NCI-H1092 treated with DMSO at 0.1 percent for 48 hours (cell line): ENCODE measurements around the gene MIEN1.
"Not testable (repeated sequence)": the region's sequence is repeated elsewhere in the genome, so short reads cannot be mapped to it uniquely, and the experiment has no call there.

Experiments used
- DNase-seq: peaks from one replicate; lab custom pipeline; 2025; lab: John Stamatoyannopoulos, UW

The MIEN1 gene

DNA sequence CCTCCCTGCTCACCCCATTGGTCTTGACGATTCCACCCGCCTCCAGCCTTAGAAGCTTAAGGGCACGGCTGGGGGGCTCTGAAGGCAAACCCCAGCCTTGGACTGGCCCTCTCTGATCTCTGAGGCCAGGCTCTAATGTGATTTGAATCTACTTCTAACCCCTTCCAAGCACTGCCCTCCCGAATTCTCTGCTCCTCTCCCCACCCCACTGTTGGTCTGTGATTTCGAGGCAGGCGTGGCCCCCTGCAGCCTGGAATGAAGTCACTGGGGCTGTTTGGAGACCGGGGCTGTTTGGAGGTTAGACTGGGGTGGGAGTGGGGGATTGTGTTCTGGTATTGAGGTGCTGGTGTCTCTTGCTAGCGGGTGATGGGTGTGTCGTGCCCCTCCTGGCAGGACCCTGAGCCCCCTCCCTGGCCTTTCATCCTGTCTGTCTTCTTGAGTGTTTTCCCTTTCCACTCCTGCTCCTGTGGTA is 9.6 kb upstream of the MIEN1 start:
- no peak for DNase-seq

GRCh38 chr17:39738983-39739884 is 8.9 kb upstream of the MIEN1 start:
- DNase-seq, result peak; percentile 1

DNA sequence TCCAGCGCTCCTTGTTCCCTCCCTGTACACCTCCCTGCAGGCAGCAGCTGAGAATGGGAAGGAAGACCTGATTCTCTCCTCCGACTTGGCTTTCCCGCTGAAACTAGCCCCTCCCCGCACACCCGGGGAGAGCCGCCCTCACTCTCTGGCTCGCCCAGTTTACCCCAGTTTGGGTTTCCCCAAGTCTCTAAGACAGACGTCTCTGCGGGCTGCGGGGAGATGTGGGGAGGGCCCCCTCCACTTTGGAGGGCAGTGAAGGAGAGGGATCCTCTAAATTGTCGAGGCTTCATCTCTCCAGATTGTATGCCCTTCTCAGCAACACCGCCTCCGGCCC is 8.2 kb upstream of the MIEN1 start:
- peak; percentile 7 for DNase-seq

GRCh38 chr17:39737760-39738567 is 7.6 kb upstream of the MIEN1 start, which contains the start of gene GRB7:
Gene GRB7, plus strand, starts transcription at chr17:39737938. Its CDS starts 4,364 bp downstream, at chr17:39742302.
- DNase-seq, result peak; percentile 15

- DNase-seq, result no peak
Observed at GRCh38 chr17:39737206-39737759, 7.0 kb upstream of the MIEN1 start.

DNA sequence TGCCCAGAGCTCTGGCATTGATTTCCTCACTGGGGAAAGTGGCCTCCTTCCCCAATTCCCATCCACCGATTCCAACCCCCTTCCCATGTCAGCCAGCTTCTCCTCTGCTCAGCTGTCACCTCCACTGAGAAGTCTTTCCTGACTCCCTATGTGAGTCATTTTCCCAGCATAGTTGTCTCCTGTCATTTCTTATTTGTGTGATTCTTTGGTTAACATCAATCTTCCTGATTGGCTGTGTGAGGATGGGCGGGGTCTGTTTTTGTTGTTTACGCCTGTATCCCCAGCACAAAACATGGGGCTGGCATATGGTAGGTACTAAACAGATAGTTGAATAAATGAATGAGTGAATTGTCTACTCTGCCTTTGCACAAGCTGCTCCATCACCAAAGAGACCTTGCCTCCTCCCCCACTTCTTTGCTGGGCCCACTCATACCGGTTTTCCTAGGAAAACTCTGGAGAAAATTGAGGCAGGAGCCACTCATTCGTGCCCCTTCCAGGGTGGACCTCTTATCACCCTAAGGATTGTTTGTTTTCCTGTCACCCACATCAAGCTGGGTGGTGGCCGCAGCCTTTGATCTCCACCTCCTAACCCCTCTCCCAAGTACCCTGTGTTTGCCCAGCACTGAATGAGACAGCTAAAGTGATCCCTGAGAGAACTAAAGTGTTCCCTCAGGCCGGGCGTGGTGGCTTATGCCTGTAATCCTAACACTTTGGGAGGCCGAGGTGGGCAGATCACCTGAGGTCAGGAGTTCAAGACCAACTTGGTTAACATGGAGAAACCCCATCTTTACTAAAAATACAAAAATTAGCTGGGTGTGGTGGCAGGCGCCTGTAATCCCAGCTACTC is 6.2 kb upstream of the MIEN1 start:
- no peak for DNase-seq

GRCh38 chr17:39735882-39736281 is 5.5 kb upstream of the MIEN1 start:
- DNase-seq, result no peak

DNA sequence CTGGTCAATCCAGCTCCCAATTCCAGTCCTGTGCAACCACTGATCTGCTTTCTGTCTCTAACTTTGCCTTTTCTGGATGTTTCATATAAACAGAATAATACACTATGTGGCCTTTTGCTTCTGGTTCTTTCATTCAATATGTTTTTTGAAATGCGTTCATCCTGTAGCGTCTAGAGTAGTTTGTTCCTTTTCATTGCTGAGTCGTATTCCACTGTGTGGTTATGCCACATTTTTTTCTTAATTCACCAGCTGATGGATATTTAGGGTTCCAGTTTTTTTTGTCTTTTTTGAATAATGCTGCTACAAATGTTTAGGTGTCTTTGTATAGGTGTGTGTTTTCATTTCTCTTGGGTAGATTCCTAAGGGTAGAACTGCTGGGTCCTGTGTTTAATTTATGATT is 2.3 kb upstream of the MIEN1 start:
- no peak for DNase-seq

DNA sequence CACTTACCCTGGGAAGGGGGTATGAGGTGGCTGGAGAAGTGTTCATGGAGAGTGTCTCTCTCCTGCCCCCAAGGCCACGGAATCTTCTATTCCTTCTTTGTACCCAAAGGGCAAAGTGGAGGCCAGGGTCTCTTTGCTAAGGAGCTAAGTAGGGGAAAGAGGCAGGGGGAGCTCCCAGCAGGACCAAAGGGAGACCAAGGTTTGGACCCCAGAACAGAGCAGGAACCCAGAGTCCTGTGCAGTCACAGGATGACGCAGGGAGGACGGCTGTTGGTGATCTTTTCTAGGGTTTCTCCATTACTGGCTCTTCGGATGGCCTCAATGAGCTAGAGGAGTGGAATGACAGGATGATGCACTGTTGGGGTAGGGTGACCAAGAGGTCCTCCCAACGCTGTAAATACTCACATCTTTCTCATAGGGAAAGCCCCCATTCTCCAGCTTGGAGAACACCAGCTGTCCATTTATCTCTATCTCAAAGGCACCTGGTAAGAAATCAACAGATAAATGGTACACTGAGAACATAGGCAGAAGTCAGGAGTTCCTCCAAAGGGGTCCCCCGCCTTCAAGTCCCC is 966 bp downstream of the MIEN1 start:
- DNase-seq, result no peak

DNA sequence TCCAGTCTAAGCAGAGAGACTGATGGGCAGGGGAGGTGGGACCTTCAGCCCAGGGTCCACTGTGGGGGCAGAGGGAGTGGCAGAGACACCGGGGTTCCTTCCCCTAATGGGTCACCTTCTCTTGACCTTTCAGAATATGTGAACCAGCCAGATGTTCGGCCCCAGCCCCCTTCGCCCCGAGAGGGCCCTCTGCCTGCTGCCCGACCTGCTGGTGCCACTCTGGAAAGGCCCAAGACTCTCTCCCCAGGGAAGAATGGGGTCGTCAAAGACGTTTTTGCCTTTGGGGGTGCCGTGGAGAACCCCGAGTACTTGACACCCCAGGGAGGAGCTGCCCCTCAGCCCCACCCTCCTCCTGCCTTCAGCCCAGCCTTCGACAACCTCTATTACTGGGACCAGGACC is 2.8 kb downstream of the MIEN1 start:
- DNase-seq, result no peak

DNA sequence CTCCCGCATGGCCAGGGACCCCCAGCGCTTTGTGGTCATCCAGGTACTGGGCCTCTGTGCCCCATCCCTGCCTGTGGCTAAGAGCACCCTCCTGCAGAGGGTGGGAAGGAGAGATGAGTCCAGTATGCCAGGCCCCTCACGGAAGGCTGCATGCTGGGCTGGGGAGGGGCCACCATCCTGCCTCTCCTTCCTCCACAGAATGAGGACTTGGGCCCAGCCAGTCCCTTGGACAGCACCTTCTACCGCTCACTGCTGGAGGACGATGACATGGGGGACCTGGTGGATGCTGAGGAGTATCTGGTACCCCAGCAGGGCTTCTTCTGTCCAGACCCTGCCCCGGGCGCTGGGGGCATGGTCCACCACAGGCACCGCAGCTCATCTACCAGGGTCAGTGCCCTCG is 3.7 kb downstream of the MIEN1 start:
- DNase-seq, result no peak

DNA sequence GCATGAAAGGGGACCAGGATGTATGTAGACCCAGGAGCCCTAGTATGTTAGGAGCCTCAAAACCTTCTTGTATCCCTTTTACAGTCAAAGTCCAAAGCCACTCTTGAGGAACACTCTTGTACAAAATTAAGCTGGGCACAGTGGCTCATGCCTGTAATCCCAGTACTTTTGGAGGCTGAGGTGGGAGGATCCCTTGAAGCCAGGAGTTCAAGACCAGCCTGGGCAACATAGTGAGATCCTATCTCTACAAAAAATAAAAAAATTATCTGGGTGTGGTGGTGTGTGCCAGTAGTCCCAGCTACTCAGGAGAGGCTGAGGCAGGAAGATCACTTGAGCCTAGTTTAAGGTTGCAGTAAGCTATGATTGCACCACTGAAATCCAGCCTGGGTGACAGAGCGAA is 4.4 kb downstream of the MIEN1 start:
- DNase-seq, result not testable (repeated sequence)

- no peak for DNase-seq
Observed at GRCh38 chr17:39724731-39725130, 5.6 kb downstream of the MIEN1 start.

DNA sequence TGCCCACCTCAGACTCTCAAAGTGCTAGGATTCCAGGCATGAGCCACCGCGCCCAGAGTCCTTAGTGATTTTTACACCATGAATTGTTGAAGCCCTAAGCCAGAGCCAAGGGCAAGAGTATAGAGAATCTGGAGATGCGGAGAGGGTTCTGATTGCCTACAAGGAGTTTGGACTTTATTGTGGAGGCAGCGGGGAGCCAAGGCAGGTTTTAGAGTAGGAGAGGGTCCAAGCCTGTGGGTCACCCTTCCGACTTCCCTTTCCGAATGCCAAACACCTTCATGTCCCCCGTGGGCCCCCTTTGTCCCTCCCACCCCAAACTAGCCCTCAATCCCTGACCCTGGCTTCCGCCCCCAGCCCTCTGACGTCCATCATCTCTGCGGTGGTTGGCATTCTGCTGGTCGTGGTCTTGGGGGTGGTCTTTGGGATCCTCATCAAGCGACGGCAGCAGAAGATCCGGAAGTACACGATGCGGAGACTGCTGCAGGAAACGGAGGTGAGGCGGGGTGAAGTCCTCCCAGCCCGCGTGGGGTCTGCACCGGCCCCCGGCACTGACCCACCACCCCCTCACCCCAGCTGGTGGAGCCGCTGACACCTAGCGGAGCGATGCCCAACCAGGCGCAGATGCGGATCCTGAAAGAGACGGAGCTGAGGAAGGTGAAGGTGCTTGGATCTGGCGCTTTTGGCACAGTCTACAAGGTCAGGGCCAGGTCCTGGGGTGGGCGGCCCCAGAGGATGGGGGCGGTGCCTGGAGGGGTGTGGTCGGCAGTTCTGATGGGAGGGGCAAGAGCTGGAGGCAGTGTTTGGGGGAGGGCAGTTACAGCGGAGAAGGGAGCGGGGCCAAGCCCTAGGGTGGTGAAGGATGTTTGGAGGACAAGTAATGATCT is 7.1 kb downstream of the MIEN1 start:
- no peak for DNase-seq

DNA sequence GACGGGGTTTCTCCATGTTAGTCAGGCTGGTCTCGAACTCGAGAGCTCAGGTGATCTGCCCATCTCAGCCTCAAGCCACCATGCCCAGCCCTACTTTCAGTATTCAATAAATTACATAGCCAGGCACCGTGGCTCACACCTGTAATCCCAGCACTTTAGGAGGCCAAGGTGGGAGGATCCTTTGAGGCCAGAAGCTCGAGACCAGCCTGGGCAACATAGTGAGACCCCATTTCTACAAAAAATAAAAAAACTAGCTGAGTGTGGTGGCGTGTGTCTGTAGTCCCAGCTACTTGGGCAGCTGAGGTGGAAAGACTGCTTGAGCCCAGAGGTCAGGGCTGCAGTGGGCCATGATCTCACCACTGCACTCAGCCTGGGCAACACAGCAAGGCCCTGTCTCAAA is 8.2 kb downstream of the MIEN1 start:
- DNase-seq, result no peak

DNA sequence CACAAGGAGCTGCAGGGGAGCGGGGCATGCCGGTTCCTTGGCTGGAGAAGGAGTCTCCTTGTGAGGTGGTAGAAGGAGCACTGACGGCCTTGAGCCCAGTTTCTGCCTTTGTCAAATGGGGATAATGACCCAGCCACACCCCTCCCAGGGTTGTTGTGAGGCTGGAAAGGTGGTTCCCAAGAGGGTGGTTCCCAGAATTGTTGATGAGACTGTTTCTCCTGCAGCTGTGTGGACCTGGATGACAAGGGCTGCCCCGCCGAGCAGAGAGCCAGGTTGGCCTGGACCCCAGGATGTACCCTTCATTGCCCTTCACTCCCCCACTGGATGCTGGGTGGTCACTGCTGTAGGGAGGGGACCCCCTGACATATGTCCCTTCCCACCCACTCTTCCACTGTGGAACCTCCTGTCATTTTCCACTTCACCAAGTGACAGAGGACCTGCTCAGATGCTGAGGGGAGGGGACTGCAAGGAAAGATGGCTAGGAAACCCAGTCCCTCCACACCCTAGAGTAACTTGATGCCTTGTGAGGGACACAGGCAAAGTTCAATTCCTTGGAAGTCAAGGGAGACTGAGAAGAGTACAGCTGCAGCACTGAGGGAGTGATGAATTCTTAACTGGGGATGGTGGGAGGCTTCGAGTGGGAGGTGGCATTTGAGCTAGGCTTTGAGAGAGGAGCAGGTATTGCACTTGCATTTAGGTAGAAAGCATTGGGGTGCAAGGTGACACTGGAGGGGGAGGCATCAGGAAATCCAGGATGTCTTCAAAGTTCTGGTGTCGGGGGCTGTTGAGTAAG is 10.6 kb downstream of the MIEN1 start:
- DNase-seq, result no peak

- no peak for DNase-seq
Observed at GRCh38 chr17:39717660-39718059, 12.7 kb downstream of the MIEN1 start.

GRCh38 chr17:39716879-39717536 is 13.3 kb downstream of the MIEN1 start:
- no peak for DNase-seq
